Cerebellar cortex (tissue), 1 donor: Measurements from ENCODE around the gene CAMK2N2.

Experiments used
- DNase-seq: peaks from one replicate; pipeline ENCODE4 v3.0.0-alpha.2; 2015; ENCODE audit warnings: low spot score

The CAMK2N2 gene

GRCh38 chr3:184211718-184212117 lies 49.6 kb downstream of the CAMK2N2 start:
- no peak for DNase-seq

- DNase-seq: no peak
Observed at GRCh38 chr3:184211297-184211696, 50.1 kb downstream of the CAMK2N2 start.
